GM12891 (cell line): ENCODE data around the gene DIP2B.

ENCODE experiments used
- DNase-seq: peaks from one replicate; pipeline ENCODE4 v3.0.0; 2011; ENCODE audit warnings: low spot score; ENCODE audit not compliant: insufficient read length
- FAIRE-seq: peaks from 2 replicates; lab custom pipeline; 2011; peaks lifted over from hg19 to GRCh38; lab: Jason Lieb, UNC
- PAX5 ChIP-seq: IDR thresholded peaks from 2 replicates; pipeline ENCODE4 v1.6.1; 2011; ENCODE audit warnings: low read length, moderate library complexity, mild to moderate bottlenecking; ENCODE audit not compliant: insufficient read depth, severe bottlenecking
- POLR2A ChIP-seq: IDR thresholded peaks from 2 replicates; pipeline ENCODE4 v1.6.1; 2011; ENCODE audit warnings: low read depth, low read length, control low read depth
- POLR2AphosphoS5 ChIP-seq: IDR thresholded peaks from 2 replicates; pipeline ENCODE4 v1.6.1; 2011; ENCODE audit warnings: low read depth, low read length, control low read depth
- POU2F2 ChIP-seq: IDR thresholded peaks from 2 replicates; pipeline ENCODE4 v1.6.1; 2011; ENCODE audit warnings: low read depth, mild to moderate bottlenecking, control low read depth, low read length, moderate library complexity
- SPI1 ChIP-seq: IDR thresholded peaks from 2 replicates; pipeline ENCODE4 v1.6.1; 2011; ENCODE audit warnings: low read depth, low read length, control low read depth
- TAF1 ChIP-seq: IDR thresholded peaks from 2 replicates; pipeline ENCODE4 v1.6.1; 2011; ENCODE audit warnings: low read depth, low read length, control low read depth

DIP2B gene

GRCh38 chr12:50589650-50590435 is 85.1 kb downstream of the DIP2B start:
- DNase-seq (no peak), FAIRE-seq (no peak)
- no peak for TF ChIP-seq POLR2A
- TF ChIP-seq SPI1: no peak
- TF ChIP-seq PAX5: no peak
- TF ChIP-seq TAF1: no peak
- TF ChIP-seq POU2F2: no peak
- TF ChIP-seq POLR2AphosphoS5: no peak

GRCh38 chr12:50590869-50591268 is 86.1 kb downstream of the DIP2B start:
- TF ChIP-seq POLR2AphosphoS5 (no peak), TAF1 (no peak), POU2F2 (no peak), POLR2A (no peak), SPI1 (no peak), PAX5 (no peak)
- DNase-seq: no peak
- no peak for FAIRE-seq

- FAIRE-seq (no peak), DNase-seq (no peak)
- TF ChIP-seq POLR2A: no peak
- no peak for TF ChIP-seq SPI1
- TF ChIP-seq TAF1: no peak
- no peak for TF ChIP-seq POLR2AphosphoS5
- TF ChIP-seq PAX5: no peak
- no peak for TF ChIP-seq POU2F2
Measured at GRCh38 chr12:50595667-50596066, 90.9 kb downstream of the DIP2B start.

GRCh38 chr12:50597200-50598195 is 92.7 kb downstream of the DIP2B start:
- TF ChIP-seq PAX5 (peak; percentile 1), TAF1 (peak; percentile 63), POLR2AphosphoS5 (0 out of 2 replicates have a peak, but pooled peaks have one; percentile 20), SPI1 (0 out of 2 replicates have a peak, but pooled peaks have one; percentile 7), POU2F2 (peak; percentile 48; the same call in 1 of the 2 replicates), POLR2A (peak; percentile 48; the same call in 1 of the 2 replicates)
- FAIRE-seq (peak; percentile 88), DNase-seq (peak; percentile 46)

GRCh38 chr12:50598321-50598862 is 93.6 kb downstream of the DIP2B start:
- no peak for DNase-seq
- TF ChIP-seq SPI1 (no peak), TAF1 (no peak), POLR2AphosphoS5 (no peak), POU2F2 (no peak)
- FAIRE-seq: peak; percentile 33

DNA sequence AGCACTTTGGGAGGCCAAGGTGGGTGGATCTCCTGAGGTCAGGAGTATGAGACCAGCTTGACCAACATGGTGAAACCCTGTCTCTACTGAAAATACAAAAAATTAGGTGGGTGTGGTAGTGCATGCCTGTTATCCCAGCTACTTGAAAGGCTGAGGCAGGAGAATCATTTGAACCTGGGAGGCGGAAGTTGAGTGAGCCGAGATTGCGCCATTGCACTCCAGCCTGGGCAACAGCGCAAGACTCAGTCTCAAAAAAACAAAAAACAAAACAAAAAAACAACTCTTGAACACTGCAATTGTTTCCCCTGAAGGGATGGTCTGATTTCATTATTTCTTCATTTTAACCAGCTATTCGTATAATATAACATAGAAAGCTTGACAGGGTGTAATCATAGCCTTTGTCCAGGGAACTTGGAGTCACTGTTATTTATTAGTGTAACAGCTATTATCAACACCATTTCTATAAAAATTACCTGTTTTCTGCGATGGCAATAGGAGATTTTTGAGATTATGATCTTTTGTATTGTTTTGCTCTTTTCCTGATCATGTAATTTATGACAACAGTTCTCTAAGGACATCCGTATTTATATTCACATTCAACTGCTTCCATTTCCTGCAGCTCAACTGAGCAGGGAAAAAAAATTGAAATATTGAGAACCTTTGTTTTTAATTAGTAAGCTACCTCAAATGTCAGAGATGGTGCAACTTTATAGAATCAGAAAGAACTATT is 94.7 kb downstream of the DIP2B start:
- no peak for FAIRE-seq
- DNase-seq: no peak
- TF ChIP-seq POU2F2 (no peak), TAF1 (no peak), SPI1 (no peak)

- no peak for FAIRE-seq
- no peak for TF ChIP-seq PAX5
- TF ChIP-seq POLR2A: no peak
- TF ChIP-seq POLR2AphosphoS5: no peak
- TF ChIP-seq SPI1: no peak
- TF ChIP-seq POU2F2: no peak
- TF ChIP-seq TAF1: no peak
Measured at GRCh38 chr12:50600364-50600763, 95.6 kb downstream of the DIP2B start.

DNA sequence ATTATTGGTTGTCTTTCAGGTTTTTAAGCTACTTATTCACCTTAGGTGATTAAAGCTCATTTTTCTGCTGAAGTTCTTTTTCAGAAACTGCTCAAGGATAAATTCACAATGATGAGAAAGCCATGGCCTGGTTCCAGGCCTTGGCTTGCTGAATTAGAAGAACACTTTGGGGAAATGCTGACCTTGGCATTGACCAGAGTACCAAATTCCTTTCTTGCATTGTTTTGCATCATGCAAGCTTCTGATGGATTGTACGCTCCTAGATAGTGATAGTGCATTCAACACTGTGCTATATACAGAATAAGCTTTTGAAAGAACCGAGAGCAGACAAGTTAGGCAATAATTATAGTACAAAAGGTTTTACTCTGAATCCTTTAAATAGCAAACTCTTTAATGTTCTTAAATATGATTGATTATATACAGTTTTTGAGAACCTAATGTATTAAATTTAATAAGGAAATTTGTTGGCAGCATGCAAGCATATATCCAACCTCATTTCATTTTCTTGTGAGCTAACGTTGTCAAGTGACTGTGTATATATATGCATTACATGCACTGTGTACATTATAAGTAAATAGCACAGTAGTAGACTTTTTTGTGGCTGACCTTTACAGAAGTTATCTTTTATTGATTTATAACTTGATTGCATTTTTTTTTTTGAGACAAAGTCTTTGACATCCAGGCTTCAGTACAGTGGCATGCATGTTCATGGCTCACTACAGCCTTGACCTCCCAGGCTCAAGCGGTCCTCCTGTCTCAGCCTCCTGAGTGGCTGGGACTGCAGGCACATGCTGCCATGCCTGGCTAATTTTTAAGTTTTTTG is 99.2 kb downstream of the DIP2B start:
- TF ChIP-seq POLR2AphosphoS5 (no peak), POLR2A (no peak), SPI1 (no peak), POU2F2 (no peak), TAF1 (no peak)
- FAIRE-seq: no peak
- DNase-seq: no peak

More at GRCh38 chr12:50600364-50600763, 95.6 kb downstream of the DIP2B start:
- no peak for DNase-seq
